ENCODE data around the gene RNF135. TPM values are rescaled to one million over a fixed set of nuclear protein-coding genes. Genes with fewer than 3 reads are reported as not detected.

Gene RNF135
- total RNA-seq, 1 donor from 2014 or later = 5.6 TPM

GRCh38 chr17:30995347-30995746 is 24.5 kb downstream of the RNF135 start:
- Histone ChIP-seq H4K20me1 (ENCODE audit: insufficient read depth, low read length) (no peaks in the 10 kb centered on the region), H3K27ac (ENCODE audit: low read depth, low read length) (no peak overlapping the region), H3K4me2 (ENCODE audit: low read length) (no peak overlapping the region), H3K4me3 (ENCODE audit: insufficient read depth, low read depth, low read length) (no peak overlapping the region), H3K9ac (ENCODE audit: low read length) (no peak overlapping the region), H2AFZ (ENCODE audit: low read depth, low read length) (no peak overlapping the region), H3K9me3 (ENCODE audit: insufficient read depth, low read depth, low read length) (no peaks in the 10 kb centered on the region), H3K4me1 (ENCODE audit: insufficient read depth, low read length) (no peaks in the 10 kb centered on the region), H3K79me2 (ENCODE audit: insufficient read depth, low read length) (no peaks in the 10 kb centered on the region), H3K27me3 (ENCODE audit: insufficient read depth, low read length) (no peaks in the 10 kb centered on the region), H3K36me3 (ENCODE audit: insufficient read depth, low read length) (peaks cover 12% of the 10 kb centered on the region)
- TF ChIP-seq, protein P1, sequence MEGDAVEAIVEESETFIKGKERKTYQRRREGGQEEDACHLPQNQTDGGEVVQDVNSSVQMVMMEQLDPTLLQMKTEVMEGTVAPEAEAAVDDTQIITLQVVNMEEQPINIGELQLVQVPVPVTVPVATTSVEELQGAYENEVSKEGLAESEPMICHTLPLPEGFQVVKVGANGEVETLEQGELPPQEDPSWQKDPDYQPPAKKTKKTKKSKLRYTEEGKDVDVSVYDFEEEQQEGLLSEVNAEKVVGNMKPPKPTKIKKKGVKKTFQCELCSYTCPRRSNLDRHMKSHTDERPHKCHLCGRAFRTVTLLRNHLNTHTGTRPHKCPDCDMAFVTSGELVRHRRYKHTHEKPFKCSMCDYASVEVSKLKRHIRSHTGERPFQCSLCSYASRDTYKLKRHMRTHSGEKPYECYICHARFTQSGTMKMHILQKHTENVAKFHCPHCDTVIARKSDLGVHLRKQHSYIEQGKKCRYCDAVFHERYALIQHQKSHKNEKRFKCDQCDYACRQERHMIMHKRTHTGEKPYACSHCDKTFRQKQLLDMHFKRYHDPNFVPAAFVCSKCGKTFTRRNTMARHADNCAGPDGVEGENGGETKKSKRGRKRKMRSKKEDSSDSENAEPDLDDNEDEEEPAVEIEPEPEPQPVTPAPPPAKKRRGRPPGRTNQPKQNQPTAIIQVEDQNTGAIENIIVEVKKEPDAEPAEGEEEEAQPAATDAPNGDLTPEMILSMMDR (IDR thresholded peaks at IDR 0.05; ENCODE audit: insufficient read depth, low read depth, low read length) = no peak
- no peak for TF ChIP-seq EZH2 (IDR thresholded peaks at IDR 0.05; ENCODE audit: insufficient read depth, low read length)
- Mint-ChIP-seq H3K4me3 (ENCODE audit: unreplicated experiment) (no peak overlapping the region), H3K27ac (ENCODE audit: unreplicated experiment) (no peak overlapping the region), H3K9me3 (ENCODE audit: unreplicated experiment) (no peaks in the 10 kb centered on the region), H3K36me3 (ENCODE audit: low read depth, unreplicated experiment) (peaks cover 22% of the 10 kb centered on the region), H3K4me1 (ENCODE audit: low read depth, unreplicated experiment) (no peaks in the 10 kb centered on the region), H3K27me3 (ENCODE audit: low read depth, unreplicated experiment) (no peaks in the 10 kb centered on the region)
- no peak for FAIRE-seq
- DNase-seq (ENCODE audit: low read depth) = no peak

GRCh38 chr17:30996486-30996885 is 25.6 kb downstream of the RNF135 start:
- DNase-seq (ENCODE audit: low read depth) (no peak), FAIRE-seq (no peak)
- Mint-ChIP-seq H3K9me3 (ENCODE audit: unreplicated experiment) (no peaks in the 10 kb centered on the region), H3K27me3 (ENCODE audit: low read depth, unreplicated experiment) (no peaks in the 10 kb centered on the region), H3K4me1 (ENCODE audit: low read depth, unreplicated experiment) (no peaks in the 10 kb centered on the region), H3K4me3 (ENCODE audit: unreplicated experiment) (no peak overlapping the region), H3K27ac (ENCODE audit: unreplicated experiment) (no peak overlapping the region), H3K36me3 (ENCODE audit: low read depth, unreplicated experiment) (peaks cover 22% of the 10 kb centered on the region)
- no peaks in the 10 kb centered on the region for H3K27me3 ChIP-seq (ENCODE audit: insufficient read depth, low read length)
- H2AFZ ChIP-seq (ENCODE audit: low read depth, low read length) = no peak overlapping the region
- H4K20me1 ChIP-seq (ENCODE audit: insufficient read depth, low read length) = no peaks in the 10 kb centered on the region
- peaks cover 12% of the 10 kb centered on the region for H3K36me3 ChIP-seq (ENCODE audit: insufficient read depth, low read length)
- no peaks in the 10 kb centered on the region for H3K4me1 ChIP-seq (ENCODE audit: insufficient read depth, low read length)
- TF ChIP-seq, protein P1 (IDR thresholded peaks at IDR 0.05; ENCODE audit: insufficient read depth, low read depth, low read length) = no peak
- no peak for TF ChIP-seq EZH2 (IDR thresholded peaks at IDR 0.05; ENCODE audit: insufficient read depth, low read length)
- H3K79me2 ChIP-seq (ENCODE audit: insufficient read depth, low read length) = no peaks in the 10 kb centered on the region
- H3K4me3 ChIP-seq (ENCODE audit: insufficient read depth, low read depth, low read length) = no peak overlapping the region
- H3K4me2 ChIP-seq (ENCODE audit: low read length) = no peak overlapping the region
- no peak overlapping the region for H3K27ac ChIP-seq (ENCODE audit: low read depth, low read length)
- no peak overlapping the region for H3K9ac ChIP-seq (ENCODE audit: low read length)
- H3K9me3 ChIP-seq (ENCODE audit: insufficient read depth, low read depth, low read length) = no peaks in the 10 kb centered on the region

DNA sequence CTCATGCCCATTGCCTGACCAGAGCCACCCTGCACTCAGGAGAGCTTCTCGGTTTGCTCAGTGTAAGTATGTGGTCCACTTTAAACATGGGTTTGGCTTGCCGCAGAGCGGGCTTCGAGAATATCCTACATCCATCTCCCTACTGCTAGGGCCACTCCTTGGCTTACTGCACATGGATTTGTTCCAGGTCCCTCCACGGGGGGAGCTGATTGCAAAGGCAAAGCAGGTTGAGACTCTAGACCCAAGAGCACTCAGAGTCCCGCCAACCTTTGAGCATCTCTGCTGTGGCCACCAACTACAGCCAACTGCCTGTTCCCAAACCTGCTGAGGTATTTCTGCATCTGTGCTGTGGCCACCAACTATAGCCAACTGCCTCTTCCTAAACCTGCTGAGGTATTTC is 26.4 kb downstream of the RNF135 start:
- H3K9me3 Mint-ChIP-seq (ENCODE audit: unreplicated experiment) = no peaks in the 10 kb centered on the region
- H3K27ac ChIP-seq (ENCODE audit: low read depth, low read length) = no peak overlapping the region
- no peaks in the 10 kb centered on the region for H3K9me3 ChIP-seq (ENCODE audit: insufficient read depth, low read depth, low read length)
- H4K20me1 ChIP-seq (ENCODE audit: insufficient read depth, low read length) = no peaks in the 10 kb centered on the region
- H3K27me3 ChIP-seq (ENCODE audit: insufficient read depth, low read length) = no peaks in the 10 kb centered on the region
- no peak overlapping the region for H3K27ac Mint-ChIP-seq (ENCODE audit: unreplicated experiment)
- TF ChIP-seq, protein P1 (IDR thresholded peaks at IDR 0.05; ENCODE audit: insufficient read depth, low read depth, low read length) = no peak
- no peak for TF ChIP-seq EZH2 (IDR thresholded peaks at IDR 0.05; ENCODE audit: insufficient read depth, low read length)
- H3K27me3 Mint-ChIP-seq (ENCODE audit: low read depth, unreplicated experiment) = no peaks in the 10 kb centered on the region
- no peaks in the 10 kb centered on the region for H3K79me2 ChIP-seq (ENCODE audit: insufficient read depth, low read length)
- FAIRE-seq (no peak), DNase-seq (ENCODE audit: low read depth) (no peak)
- peaks cover 24% of the 10 kb centered on the region for H3K36me3 Mint-ChIP-seq (ENCODE audit: low read depth, unreplicated experiment)
- H3K9ac ChIP-seq (ENCODE audit: low read length) = no peak overlapping the region
- no peaks in the 10 kb centered on the region for H3K4me1 Mint-ChIP-seq (ENCODE audit: low read depth, unreplicated experiment)
- H3K4me3 ChIP-seq (ENCODE audit: insufficient read depth, low read depth, low read length) = no peak overlapping the region
- no peak overlapping the region for H2AFZ ChIP-seq (ENCODE audit: low read depth, low read length)
- H3K4me1 ChIP-seq (ENCODE audit: insufficient read depth, low read length) = no peaks in the 10 kb centered on the region
- H3K4me2 ChIP-seq (ENCODE audit: low read length) = no peak overlapping the region
- H3K36me3 ChIP-seq (ENCODE audit: insufficient read depth, low read length) = peaks cover 12% of the 10 kb centered on the region
- no peak overlapping the region for H3K4me3 Mint-ChIP-seq (ENCODE audit: unreplicated experiment)
